Stimulated activated CD8-positive, alpha-beta memory T cell treated with anti-CD3 and anti-CD28 coated beads, Interleukin-12 subunit alpha, Interleukin-12 subunit beta, amount 100 ng/mL, for 4 hours (primary cell): ENCODE measurements around the gene FAM131A.

Experiments
- DNase-seq: peaks from one replicate; pipeline ENCODE4 v3.0.0-alpha.2; 2020; ENCODE audit warnings: low read depth

Gene FAM131A

GRCh38 chr3:184341925-184342324 is 4.5 kb downstream of the FAM131A start:
- no peak for DNase-seq

GRCh38 chr3:184343200-184343876 is 5.9 kb downstream of the FAM131A start:
- DNase-seq, result no peak

GRCh38 chr3:184344579-184345316 is 7.3 kb downstream of the FAM131A start:
- DNase-seq, result no peak

GRCh38 chr3:184345317-184346144 is 8.1 kb downstream of the FAM131A start:
- DNase-seq, result no peak

- DNase-seq, result no peak
Measured at GRCh38 chr3:184346480-184347190, 9.2 kb downstream of the FAM131A start.

- no peak for DNase-seq
Measured at GRCh38 chr3:184347321-184348056, 10.1 kb downstream of the FAM131A start.

GRCh38 chr3:184348057-184348382 is 10.6 kb downstream of the FAM131A start:
- no peak for DNase-seq

- no peak for DNase-seq
Measured at GRCh38 chr3:184349563-184350470, 12.4 kb downstream of the FAM131A start.

- no peak for DNase-seq
Measured at GRCh38 chr3:184350618-184351017, 13.2 kb downstream of the FAM131A start.

GRCh38 chr3:184351511-184352148 is 14.2 kb downstream of the FAM131A start:
- no peak for DNase-seq

- no peak for DNase-seq
Measured at GRCh38 chr3:184352149-184352785, 14.9 kb downstream of the FAM131A start.

- DNase-seq, result no peak
Measured at GRCh38 chr3:184352897-184353545, 15.6 kb downstream of the FAM131A start.

- DNase-seq, result no peak
Measured at GRCh38 chr3:184353546-184353941, 16.1 kb downstream of the FAM131A start.

GRCh38 chr3:184354121-184354728 is 16.8 kb downstream of the FAM131A start:
- no peak for DNase-seq

GRCh38 chr3:184354754-184355153 is 17.4 kb downstream of the FAM131A start:
- DNase-seq, result no peak

- no peak for DNase-seq
Measured at GRCh38 chr3:184355261-184356040, 18.1 kb downstream of the FAM131A start.

- DNase-seq, result no peak
Measured at GRCh38 chr3:184357248-184358123, 20.1 kb downstream of the FAM131A start.
